Loucy (cell line): ENCODE data around the gene DENND4C.

Source experiments
- CTCF ChIP-seq: fragments of 200-600 bp; sonication (generic); conservative IDR thresholded peaks from 2 replicates; pipeline ENCODE4 v1.5.1; 2014; ENCODE audit warnings: mild to moderate bottlenecking, antibody characterized with exemption, low read length
- EZH2phosphoT487 ChIP-seq: fragments of 200-600 bp; IDR thresholded peaks from 2 replicates; pipeline ENCODE4 v1.6.1; 2018; ENCODE audit warnings: antibody characterized with exemption, mild to moderate bottlenecking, moderate library complexity, borderline replicate concordance

DNA sequence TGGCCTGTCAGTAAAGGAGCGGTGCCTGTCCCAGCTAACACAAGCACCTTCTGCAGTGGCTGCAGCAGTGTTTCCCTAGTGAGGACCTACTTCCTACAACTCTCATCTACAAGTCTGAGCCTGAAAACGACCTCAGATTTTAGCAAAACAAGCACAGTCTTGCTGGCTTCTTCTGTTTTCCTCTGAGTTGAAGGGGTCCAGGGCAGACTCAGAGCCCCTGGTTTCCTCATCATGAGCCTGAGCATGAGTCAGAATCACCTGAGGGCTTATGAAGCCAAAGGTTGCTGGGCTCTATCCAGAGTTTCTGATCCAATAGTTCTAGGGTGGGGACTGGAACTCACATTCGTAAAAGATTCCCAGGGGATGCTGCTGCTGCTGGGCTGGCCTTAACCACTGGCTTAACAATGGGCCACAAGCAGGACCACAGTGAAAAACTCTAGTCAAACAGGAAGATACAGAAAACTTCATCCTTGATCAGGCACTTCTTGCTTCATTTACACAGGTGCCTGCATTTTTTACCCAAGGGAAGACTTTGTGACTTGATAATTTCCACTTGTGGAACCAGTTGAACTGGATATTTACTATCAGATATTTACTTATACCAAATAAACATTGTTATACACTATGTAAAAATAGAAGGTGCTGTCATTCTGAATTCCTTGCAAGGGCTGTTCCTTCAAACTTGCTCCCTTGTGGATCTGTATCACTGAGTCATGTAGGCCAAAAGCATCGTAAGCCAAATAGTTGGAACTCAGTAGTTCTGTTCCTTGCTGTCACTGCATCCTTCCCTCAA is 174.0 kb downstream of the DENND4C start:
- TF ChIP-seq CTCF, result no peak
- no peak for TF ChIP-seq EZH2phosphoT487
